ENCODE measurements around the gene RALGDS.
"Not testable (repeated sequence)": the region's sequence is repeated elsewhere in the genome, so short reads cannot be mapped to it uniquely, and the experiment has no call there.

The RALGDS gene

GRCh38 chr9:133090752-133091385 lies 30.2 kb downstream of the RALGDS start:
- no peak for DNase-seq (ENCODE audit: low read depth in 4 of 4, low spot score in 1 of 4)

- DNase-seq (ENCODE audit: low read depth in 4 of 4, low spot score in 1 of 4) = no peak
Observed at GRCh38 chr9:133090187-133090586, 30.9 kb downstream of the RALGDS start.

GRCh38 chr9:133089271-133089671 lies 31.8 kb downstream of the RALGDS start:
- no peak for DNase-seq (ENCODE audit: low read depth in 4 of 4, low spot score in 1 of 4)

GRCh38 chr9:133088756-133089155 lies 32.3 kb downstream of the RALGDS start:
- no peak for DNase-seq (ENCODE audit: low read depth in 4 of 4, low spot score in 1 of 4)

- no peak for DNase-seq (ENCODE audit: low read depth in 4 of 4, low spot score in 1 of 4)
Observed at GRCh38 chr9:133088146-133088750, 32.8 kb downstream of the RALGDS start.

GRCh38 chr9:133087429-133088145 lies 33.5 kb downstream of the RALGDS start:
- DNase-seq (ENCODE audit: low read depth in 4 of 4, low spot score in 1 of 4) = no peak

- no peak for DNase-seq (ENCODE audit: low read depth in 4 of 4, low spot score in 1 of 4)
Observed at GRCh38 chr9:133086894-133087293, 34.1 kb downstream of the RALGDS start.

- DNase-seq (ENCODE audit: low read depth in 4 of 4, low spot score in 1 of 4) = not testable (repeated sequence)
Observed at GRCh38 chr9:133086212-133086860, 34.7 kb downstream of the RALGDS start.

- DNase-seq (ENCODE audit: low read depth in 4 of 4, low spot score in 1 of 4) = not testable (repeated sequence)
Observed at GRCh38 chr9:133083688-133084087, 37.4 kb downstream of the RALGDS start.

GRCh38 chr9:133081957-133082644 lies 38.9 kb downstream of the RALGDS start:
- not testable (repeated sequence) for DNase-seq (ENCODE audit: low read depth in 4 of 4, low spot score in 1 of 4)

- DNase-seq (ENCODE audit: low read depth in 4 of 4, low spot score in 1 of 4) = not testable (repeated sequence)
Observed at GRCh38 chr9:133080786-133081779, 40.0 kb downstream of the RALGDS start.

GRCh38 chr9:133080161-133080560 lies 40.9 kb downstream of the RALGDS start:
- DNase-seq (ENCODE audit: low read depth in 4 of 4, low spot score in 1 of 4) = no peak

- DNase-seq (ENCODE audit: low read depth in 4 of 4, low spot score in 1 of 4) = no peak
Observed at GRCh38 chr9:133078486-133078885, 42.6 kb downstream of the RALGDS start.

- DNase-seq (ENCODE audit: low read depth in 4 of 4, low spot score in 1 of 4) = no peak
Observed at GRCh38 chr9:133076691-133077090, 44.3 kb downstream of the RALGDS start.

GRCh38 chr9:133075925-133076630 lies 45.0 kb downstream of the RALGDS start:
- DNase-seq (ENCODE audit: low read depth in 4 of 4, low spot score in 1 of 4) = no peak

GRCh38 chr9:133074111-133074651 lies 46.9 kb downstream of the RALGDS start:
- DNase-seq (ENCODE audit: low read depth in 4 of 4, low spot score in 1 of 4) = no peak

GRCh38 chr9:133073086-133074014 lies 47.7 kb downstream of the RALGDS start:
- no peak for DNase-seq (ENCODE audit: low read depth in 4 of 4, low spot score in 1 of 4)

GRCh38 chr9:133072210-133072609 lies 48.8 kb downstream of the RALGDS start:
- not testable (repeated sequence) for DNase-seq (ENCODE audit: low read depth in 4 of 4, low spot score in 1 of 4)

Data from stimulated activated CD4-positive, alpha-beta T cell treated with anti-CD3 and anti-CD28 coated beads, Interleukin-1b, Interleukin-23, amount 100 ng/mL, for 24 hours (primary cell).